ENCODE results near the gene PRKAG3.
A peak's percentile ranks its signal among the peaks of the same experiment; 100 is the strongest.

PRKAG3 gene

DNA sequence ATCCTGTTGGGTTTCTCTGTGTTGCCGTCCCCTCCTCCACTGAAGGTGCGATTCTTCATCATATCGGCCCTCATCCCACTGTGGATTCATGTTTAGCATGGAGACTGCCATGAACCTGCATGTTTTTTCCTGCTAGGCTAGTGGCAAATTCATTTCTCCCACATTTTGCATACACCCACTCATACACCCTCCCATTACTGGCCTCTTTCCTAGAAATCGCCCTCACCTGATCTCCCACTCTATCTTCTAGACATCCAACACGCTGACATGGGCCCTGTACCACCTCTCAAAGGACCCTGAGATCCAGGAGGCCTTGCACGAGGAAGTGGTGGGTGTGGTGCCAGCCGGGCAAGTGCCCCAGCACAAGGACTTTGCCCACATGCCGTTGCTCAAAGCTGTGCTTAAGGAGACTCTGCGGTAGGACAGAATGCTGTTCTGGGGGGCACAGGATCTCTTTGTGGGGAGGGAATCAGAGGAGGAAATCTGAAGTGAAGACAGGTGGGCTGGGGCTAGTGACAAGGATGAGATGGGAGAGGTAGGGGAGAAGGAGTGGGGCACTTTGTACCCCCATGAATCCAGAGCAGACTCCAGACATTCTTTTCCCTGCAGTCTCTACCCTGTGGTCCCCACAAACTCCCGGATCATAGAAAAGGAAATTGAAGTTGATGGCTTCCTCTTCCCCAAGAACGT is 17.7 kb downstream of the PRKAG3 start:
- DNase-seq (ENCODE audit: low read depth) = no peak

DNA sequence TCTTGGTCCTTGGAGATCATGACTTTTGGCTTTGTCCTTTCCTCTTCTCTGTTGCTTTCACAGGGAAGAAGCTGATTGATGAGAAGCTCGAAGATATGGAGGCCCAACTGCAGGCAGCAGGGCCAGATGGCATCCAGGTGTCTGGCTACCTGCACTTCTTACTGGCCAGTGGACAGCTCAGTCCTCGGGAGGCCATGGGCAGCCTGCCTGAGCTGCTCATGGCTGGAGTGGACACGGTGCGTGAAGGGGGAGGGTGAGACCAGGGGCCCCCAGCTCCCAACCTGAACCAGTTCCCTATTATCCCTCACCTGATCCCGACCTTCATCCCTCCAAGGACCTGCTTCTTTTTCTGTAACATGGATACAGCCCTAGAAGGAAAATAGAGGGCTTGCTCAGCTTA is 18.7 kb downstream of the PRKAG3 start:
- no peak for DNase-seq (ENCODE audit: low read depth)

DNA sequence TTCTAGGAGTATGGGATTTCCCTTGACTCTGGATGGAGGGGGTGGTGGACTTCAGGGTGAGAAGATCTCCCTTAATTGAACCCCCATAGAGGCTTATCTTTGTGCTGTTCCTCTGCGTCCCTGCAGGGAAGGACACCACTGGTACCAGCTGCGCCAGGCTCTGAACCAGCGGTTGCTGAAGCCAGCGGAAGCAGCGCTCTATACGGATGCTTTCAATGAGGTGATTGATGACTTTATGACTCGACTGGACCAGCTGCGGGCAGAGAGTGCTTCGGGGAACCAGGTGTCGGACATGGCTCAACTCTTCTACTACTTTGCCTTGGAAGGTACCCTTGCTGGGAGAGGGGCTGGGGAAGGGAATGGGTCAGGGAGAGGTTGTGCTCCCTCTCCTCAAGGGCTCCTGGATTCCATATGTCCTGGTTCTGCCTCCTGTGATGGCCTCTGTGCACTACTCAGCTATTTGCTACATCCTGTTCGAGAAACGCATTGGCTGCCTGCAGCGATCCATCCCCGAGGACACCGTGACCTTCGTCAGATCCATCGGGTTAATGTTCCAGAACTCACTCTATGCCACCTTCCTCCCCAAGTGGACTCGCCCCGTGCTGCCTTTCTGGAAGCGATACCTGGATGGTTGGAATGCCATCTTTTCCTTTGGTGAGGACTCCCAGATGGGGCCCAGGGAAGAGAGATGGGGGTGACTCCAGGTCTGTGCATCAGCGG is 19.3 kb downstream of the PRKAG3 start:
- no peak for DNase-seq (ENCODE audit: low read depth)

DNA sequence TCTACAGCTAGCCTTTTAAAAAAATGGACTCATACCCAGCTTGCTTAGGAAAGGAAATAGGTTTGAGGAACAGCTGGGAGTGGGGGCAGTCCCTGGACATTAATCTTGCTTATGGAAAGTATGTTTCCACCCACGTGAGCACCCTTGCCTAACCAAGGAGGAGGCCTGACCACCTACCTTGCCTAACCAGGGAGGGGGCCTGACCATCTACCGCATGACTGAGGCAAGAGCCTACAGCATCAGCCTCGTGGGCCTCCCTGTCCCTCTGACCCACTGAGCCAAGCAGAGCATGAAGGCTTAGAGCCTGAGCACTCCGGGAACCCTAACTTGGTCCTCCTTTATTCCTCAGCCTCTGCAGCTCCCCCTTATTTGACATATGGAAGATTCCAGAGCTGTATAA is 20.2 kb downstream of the PRKAG3 start:
- DNase-seq (ENCODE audit: low read depth) = no peak

DNA sequence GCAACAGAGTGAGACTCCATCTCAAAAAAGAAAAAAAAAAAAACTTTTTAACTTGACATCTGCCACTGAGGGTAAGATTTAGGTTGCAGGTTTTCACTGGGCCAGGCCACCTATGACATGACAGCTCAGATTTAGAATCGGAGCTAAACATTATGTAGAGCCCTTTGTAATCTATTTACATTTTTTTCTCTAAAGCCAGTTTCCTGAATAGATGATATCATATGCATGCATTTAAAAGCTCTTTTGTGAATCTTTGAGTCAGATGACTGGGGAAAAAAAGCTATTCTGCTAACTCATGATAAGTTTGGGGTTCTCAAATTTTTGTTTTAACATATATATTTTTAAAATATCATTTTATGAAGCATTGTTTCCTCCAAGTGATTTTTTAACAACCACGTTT is 21.3 kb downstream of the PRKAG3 start:
- DNase-seq (ENCODE audit: low read depth) = no peak

DNA sequence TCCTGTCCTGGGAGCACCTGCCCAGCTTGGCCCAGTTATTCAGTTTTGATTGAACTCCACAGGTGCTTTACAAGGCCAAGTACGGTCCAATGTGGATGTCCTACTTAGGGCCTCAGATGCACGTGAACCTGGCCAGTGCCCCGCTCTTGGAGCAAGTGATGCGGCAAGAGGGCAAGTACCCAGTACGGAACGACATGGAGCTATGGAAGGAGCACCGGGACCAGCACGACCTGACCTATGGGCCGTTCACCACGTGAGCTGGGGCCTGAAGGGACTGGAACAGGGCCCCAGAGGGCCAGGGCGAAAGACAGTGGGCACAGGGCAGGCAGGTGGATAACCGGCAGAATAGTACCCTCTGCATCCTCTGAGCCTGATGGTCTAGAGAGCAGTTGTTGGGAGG is 22.1 kb downstream of the PRKAG3 start:
- no peak for DNase-seq (ENCODE audit: low read depth)

DNA sequence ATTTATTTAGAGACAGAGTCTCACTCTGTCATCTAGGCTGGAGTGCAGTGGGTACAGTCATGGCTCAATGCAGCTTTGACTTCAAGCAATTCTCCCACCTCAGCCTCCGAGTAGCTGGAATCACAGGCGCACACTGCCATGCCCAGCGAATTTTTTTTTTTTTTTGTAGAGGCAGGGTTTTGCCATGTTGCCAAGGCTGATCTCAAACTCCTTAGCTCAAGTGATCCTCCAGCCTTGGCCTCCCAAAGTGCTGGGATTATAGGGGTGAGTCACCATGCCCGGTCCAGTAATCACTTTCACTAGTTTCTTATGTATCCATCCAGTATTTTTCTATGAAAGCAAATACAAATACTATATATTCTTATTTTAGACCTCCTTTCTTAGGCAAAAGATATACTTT is 24.0 kb downstream of the PRKAG3 start:
- DNase-seq (ENCODE audit: low read depth) = peak; percentile 9

DNA sequence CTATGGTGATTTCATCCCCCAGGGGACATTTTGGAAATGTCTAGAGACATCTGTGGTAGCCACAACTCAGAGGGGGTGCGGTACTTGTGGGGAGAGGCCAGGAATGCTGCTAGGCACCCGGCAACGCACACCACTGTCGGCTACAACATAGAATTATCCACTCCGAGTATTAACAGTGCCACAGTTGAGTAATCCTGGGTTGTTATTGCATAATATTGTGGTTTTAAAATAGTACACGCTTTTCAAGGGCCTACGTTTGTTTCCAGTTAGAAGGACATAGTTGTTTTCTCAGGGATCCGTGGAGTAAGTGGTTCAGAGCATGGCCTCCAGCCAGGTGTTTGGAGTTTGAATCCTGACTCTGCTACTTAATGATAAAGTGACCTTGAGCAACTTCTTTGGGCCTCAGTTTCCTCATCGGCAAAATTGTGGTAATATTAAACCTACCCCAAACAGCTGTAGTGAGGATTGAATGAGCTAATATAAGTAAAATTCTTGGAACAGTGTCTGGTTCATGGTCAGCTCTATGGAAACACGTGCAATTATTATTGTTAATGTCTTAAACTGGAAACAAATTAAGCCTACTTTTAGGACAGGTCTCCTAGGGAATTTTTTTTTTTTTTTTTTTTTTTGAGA is 25.1 kb downstream of the PRKAG3 start:
- peak; percentile 99 for DNase-seq (ENCODE audit: low read depth)

DNA sequence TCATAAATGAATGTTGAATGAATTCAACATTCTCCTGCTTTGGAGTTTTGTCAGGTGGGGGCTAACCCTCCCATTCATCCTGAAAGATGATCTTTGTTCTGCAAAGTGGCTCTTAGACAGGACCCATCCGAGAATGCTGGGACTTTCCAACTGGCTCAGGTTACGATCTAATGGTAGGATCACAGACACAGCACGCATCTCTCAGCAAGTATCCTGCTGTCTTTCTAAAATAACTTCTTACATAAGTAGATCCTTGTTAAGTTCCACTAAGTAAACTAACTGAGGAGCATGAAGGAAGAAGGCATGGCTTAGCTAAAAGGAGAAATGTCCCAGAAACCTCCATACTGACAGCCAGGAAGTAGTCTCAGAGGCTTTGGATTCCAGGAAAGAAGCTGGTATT is 26.0 kb downstream of the PRKAG3 start:
- DNase-seq (ENCODE audit: low read depth) = peak; percentile 78

DNA sequence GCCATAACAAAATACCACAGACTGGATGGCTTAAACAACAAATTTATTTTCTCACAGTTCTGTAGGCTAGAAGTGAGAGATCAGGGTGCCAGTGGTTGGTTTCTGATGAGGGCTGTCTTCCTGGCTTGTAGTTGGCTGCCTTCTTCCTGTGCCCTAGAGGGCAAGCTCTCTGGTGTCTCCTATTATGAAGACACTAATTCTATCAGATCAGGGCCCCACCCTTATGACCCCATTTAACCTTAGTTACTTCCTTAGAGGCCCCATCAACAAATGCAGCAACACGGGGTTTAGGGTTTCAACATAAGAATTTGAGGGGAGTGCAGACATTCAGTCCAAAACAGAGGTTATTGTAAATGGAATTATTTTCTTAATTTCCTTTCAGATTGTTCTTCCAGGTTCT is 26.8 kb downstream of the PRKAG3 start:
- no peak for DNase-seq (ENCODE audit: low read depth)

DNA sequence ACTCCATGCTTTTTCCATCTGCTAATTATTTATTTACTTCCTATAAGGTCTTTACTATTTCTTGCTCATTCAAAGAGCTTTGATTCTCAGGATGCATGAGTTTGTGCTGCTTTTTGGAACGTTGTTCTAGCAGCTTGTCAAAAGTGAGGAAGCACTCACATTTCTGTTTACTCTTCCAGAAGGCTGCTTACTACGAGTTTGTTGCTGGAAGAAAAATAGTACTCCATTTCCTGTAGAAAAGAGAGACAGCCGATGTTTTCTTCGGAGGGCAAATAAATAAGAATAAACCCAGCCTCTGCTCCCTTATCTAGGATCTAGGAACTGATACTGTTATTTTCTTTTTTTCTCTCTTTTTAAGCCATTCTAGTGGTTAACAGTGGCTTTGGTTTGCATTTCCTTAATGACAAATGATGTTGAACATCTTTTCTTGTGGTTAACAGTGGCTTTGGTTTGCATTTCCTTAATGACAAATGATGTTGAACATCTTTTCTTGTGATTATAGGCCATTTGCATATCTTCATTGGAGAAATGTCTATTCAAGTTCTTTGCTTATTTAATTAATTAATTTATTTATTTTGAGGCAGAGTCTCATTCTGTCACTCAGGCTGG is 29.1 kb downstream of the PRKAG3 start:
- no peak for DNase-seq (ENCODE audit: low read depth)

DNA sequence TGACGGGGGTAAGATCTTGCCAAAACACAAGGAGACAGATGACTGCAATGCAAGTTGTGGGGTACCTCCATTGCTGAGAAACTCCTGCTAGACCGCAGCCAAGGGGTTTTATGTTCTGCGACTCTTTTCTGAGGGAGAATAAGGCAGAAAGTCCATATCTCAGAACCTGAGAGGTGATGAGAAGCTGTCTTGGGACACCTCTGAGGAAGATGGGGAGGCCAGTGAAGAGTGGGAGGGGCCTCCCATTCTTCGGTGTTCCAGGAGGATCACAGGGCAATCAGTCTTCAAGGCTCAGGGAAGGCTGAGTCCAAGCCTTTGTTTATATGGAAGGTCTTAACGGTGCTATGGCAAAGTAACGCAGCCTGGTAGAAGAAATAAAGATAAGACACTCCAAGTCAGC is 31.6 kb downstream of the PRKAG3 start:
- DNase-seq (ENCODE audit: low read depth) = no peak

DNA sequence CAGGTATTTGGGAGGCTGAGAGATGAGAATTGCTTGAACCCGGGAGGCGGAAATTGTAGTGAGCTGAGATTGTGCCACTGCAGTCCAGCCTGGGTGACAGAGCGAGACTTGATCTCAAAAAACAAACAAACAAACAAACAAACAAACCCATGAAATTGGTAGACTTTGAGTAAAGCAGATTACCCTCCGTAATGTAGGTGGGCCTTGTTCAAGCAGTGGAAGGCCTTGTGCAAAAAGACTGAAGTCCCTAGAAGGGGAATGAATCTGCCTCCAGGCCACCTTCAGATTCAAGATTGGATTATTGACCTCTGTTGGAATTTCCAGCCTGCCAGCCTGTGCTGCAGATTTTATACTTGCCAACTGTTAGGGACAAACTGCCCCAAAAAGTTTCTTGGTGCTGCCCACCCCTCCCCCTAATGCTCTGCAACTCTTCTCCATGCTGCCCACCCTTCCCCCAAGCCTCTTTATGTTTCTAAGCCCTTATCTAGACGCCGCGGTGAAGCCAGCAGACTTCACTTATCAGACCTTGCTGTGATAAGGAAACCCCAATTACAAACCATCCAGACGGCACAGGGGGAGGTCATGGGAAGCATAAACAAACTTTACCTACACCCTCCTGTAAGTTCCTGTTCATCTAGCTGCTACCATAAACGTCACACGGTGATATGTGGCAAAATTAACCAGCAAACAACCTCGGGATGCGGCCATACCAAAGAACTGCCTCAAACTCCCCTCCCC is 32.7 kb downstream of the PRKAG3 start:
- DNase-seq (ENCODE audit: low read depth) = no peak

DNA sequence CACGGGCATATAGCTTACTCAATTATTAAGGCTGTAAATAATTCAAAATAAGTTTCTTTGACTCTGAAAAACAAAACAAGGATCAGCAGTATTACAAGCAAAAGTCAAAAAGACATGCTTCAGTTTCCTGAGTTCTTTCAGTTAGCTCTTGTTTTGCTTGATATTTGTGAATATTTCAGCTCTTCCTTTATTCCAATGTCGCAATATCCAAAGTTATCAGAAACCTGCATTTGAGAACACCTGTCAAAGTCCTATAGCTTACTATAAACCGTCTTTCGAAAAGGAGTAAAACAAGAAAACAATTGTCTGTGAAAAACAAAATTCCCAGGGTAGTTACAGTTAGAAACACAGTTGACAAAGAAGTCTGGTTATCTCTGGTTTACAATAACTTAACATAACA is 34.9 kb downstream of the PRKAG3 start:
- DNase-seq (ENCODE audit: low read depth) = no peak

DNA sequence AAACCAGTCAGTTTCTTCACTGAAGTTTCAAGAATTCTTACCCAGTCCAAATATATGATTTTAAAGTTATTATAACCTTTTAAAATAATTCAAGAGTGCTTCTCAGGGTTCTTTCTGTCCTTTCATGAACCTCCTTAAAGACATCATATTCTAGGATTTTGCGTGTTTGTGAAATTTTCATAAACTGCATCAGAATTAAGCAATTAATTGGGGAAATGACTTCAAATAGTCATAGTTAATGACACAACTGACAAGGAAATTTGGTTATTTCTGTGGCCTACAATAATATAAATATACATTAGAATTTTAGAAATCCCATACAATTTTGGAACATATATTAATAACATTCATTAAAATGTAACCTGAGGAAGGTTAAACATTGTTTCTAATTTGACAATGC is 39.2 kb downstream of the PRKAG3 start:
- DNase-seq (ENCODE audit: low read depth) = no peak

DNA sequence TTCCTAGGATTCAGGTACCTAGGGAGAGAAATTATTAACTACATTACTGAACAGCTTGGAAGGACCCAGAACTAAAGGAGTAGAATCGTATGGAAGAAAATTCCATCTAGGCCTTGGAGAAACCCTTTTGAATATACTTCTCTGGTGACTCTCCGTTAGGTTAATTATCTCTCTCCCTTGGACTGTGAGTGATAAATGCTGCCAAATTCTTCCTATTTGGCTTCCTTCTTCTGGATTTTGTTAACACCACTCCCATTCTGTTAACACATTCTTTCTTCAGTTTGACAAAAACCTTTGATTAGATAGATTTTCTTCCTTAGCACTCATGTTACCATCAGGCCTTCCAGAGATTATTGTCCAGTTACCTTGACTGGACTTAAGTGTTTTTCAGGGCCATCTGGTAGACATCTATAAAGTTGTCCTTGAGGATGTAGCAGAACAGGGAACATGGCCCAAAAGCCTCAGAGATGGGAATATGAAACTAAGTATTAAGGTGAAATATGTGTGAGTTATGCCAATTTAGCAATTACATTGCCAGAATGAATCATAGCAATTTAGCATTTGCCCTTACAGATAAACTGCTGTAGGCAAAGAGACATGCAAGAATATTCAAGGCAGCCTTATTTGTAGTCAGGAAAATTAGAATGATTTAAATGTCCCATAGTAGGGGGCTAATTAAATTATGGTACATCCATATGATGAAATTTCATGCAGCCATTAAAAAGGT is 42.9 kb downstream of the PRKAG3 start:
- DNase-seq (ENCODE audit: low read depth) = peak; percentile 10

DNA sequence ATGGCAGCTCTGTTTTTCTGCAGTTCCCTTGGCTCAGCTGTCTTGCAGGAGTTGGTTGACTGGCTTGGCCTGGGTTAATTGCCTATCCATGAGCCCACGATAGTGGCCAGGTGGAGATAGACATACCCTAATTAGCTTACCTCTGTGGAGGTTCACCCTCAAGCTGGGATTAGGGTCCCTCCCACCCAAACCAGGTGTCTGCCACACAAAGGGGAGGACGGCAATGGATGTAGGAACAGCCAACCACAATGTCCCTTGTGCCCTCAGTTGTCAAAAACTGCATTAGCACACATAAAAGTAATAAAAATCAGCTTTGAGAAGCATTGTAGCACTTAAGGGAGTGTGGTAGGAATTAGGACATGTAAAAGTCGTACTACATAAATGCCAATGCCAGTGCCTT is 45.5 kb downstream of the PRKAG3 start:
- no peak for DNase-seq (ENCODE audit: low read depth)

DNA sequence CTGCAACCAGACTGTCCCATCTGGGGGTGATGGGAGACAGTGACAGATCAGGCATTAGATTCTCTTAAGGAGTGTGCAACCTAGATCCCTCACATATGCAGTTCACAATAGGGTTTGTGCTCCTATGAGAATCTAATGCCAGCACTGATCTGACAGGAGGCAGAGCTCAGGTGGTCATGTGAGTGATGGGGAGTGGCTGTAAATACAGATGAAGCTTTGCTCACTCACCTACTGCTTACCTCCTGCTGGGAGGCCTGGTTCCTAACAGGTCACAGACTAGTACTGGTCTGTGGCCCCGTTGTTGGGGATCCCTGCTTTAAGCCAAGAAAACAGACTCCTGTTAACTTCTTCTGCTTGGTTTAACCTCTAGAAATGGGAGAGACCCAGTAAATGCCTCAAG is 46.5 kb downstream of the PRKAG3 start:
- no peak for DNase-seq (ENCODE audit: low read depth)

DNA sequence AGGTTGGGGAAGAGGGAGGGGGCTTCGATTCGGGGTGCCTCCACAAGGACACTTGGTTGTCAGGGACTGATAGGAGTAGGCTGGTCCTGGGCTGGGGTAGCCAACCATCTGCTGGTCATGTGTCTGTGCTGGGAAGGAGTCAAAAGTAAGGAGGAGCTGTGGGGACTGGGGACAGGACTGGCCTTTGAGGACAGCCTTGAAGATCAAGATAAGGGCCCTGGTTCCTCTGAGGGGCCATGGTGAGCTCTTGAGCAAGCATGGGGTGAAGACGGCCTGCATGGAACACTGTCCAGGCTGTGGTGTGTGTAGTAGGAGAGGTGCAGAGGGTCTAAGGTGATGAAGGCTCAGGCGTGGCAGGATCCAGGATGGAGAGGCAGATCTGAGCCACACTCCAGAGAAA is 47.9 kb downstream of the PRKAG3 start:
- no peak for DNase-seq (ENCODE audit: low read depth)

DNA sequence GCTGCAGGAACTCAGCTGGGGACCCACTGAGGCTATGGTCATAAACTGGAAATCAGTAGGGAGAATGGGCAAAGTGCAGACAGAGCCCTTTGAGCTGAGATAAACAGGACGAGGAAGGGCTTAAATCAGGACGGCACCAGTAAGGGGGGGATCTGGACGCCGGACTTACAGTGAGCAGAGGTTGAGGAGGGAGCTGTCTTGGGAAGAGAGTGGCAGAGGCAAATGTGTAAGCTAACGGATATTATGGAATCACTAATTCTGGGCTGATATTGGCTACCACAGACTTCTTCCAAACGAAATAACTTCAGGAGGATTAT is 49.1 kb downstream of the PRKAG3 start:
- DNase-seq (ENCODE audit: low read depth) = peak; percentile 19

DNA sequence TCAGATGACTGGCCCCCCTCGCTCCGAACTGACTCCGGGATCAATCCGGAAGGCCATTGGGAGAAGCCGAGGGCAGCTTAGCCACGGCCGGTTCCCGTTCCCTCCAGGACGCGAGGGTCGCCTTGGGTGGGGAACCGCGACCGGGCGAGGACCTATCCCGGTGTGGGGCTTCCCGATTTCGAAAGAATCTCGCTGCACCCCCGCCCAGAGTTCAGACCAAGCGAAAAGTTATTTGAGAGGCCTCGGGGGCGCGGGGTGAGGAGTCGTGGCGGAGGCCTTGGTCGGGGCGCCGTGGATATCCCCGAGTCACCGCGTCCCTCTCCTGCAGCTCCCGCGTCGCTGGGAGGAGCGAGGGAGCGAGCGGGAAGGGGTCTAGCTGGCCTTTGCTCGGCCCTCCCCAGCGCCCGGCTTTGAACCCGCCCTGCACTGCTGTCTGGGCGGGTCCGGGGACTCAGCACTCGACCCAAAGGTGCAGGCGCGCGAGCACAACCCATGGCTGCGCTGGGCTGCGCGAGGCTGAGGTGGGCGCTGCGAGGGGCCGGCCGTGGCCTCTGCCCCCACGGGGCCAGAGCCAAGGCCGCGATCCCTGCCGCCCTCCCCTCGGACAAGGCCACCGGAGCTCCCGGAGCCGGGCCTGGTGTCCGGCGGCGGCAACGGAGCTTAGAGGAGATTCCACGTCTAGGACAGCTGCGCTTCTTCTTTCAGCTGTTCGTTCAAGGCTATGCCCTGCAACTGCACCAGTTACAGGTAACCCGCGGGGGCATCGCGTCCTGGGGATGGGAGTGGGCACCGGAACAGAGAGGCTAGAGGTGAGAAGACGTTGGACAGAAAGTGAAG is 49.7 kb downstream of the PRKAG3 start, which contains the start of gene CYP27A1:
Gene CYP27A1 (plus strand): TSS at position 457 of the 837 bp plus-strand sequence. CDS start 36 bp downstream, at position 493.
- peak; percentile 44 for DNase-seq (ENCODE audit: low read depth)
